ENCODE measurements around the gene HOMER2.
"Not testable (repeated sequence)": the region's sequence is repeated elsewhere in the genome, so short reads cannot be mapped to it uniquely, and the experiment has no call there.

GRCh38 chr15:82865981-82866380 is 86.5 kb downstream of the HOMER2 start:
- not testable (repeated sequence) for TF ChIP-seq POLR2A, CTCF (IDR thresholded peaks at IDR 0.05)

All from stomach (tissue), 4 donors.